Left hindlimb (tissue), 1 donor: ENCODE data around the gene RET.

Experiments
- DNase-seq: peaks from one replicate; pipeline ENCODE4 v3.0.0-alpha.2; 2018

Gene RET

GRCh38 chr10:43109671-43110249 is 32.9 kb downstream of the RET start:
- DNase-seq = no peak

DNA sequence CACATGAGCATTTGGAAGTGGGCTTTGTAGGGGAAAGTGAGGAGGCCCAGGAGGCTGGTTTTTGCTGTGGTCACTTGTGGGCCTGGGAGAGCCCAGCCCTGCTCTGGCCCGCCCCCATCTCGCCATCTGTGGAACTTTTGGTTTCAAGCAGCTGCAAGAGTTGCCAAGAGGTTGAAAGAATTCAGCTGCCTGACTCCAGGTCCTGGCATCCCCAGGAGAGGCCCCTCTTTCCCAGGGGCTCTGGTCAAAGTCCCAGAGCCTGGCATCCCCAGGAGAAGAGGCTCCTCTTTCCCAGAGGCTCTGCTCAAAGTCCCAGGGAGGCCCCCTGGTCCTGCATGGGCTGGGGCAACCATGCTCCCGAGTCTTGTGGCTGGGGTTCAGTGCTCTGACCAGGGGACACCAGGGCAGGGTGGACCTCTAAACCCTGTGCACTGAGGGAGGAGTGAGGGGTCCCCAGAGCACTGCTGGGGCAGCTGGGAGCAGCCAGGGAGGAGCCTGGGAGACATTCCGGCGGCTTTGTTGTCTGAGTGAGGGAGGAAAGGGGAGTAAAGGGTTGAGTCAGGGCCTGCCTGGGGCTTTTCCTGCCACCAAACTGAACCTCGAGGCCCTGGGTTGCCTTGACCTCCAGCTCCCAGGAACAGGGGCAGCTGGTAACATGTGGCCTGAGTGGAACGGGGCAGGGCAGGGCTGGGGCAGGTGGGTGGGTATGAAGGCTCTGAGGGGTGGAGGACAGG is 33.6 kb downstream of the RET start:
- no peak for DNase-seq

DNA sequence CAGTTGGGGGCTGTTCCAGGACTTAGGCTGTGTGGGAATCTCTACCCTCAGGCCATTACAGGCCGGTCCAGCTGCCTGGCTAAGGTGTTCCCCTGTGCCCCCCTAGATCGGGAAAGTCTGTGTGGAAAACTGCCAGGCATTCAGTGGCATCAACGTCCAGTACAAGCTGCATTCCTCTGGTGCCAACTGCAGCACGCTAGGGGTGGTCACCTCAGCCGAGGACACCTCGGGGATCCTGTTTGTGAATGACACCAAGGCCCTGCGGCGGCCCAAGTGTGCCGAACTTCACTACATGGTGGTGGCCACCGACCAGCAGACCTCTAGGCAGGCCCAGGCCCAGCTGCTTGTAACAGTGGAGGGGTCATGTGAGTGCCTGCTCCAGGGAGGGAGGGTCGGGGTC is 34.2 kb downstream of the RET start:
- no peak for DNase-seq

DNA sequence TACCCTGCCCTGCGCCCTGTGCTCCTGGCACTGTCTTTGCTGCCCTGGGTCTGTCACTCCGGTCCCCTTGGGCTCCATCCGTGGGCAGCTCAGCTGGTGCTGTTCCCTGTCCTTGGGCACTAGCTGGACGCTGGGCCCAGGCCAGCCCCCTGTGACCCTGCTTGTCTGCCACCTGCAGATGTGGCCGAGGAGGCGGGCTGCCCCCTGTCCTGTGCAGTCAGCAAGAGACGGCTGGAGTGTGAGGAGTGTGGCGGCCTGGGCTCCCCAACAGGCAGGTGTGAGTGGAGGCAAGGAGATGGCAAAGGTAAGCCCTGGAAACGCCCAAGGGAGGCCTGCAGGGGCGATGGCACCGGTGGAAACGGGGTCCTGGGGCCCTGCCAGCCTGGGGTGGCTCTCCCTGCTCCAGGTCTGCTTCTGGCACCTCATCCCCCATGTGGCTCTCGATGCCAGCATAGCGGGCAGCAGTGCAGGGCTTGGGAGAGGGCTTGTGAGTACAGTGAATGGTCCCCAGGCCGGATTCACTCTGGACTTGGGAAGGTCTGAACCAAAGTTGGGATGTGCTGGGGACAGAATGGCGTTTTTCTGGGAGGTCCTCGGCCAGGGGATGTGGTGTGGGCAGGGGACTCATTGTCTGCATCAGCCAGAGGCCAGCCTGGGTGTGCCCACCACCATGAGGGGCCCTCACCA is 35.2 kb downstream of the RET start:
- DNase-seq = no peak

DNA sequence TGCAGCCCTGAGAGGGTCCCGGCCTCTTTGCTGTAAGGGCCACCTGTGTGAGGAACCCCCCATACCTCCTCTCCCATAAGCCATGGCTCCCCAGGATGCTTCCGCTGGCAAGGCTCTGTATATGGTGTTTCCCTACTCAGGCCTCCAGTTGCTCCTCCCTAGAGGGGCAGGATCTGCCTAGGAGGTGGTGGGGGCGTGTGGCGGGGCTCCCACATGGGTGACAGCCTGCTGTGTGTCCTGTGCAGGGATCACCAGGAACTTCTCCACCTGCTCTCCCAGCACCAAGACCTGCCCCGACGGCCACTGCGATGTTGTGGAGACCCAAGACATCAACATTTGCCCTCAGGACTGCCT is 35.7 kb downstream of the RET start:
- DNase-seq = no peak

DNA sequence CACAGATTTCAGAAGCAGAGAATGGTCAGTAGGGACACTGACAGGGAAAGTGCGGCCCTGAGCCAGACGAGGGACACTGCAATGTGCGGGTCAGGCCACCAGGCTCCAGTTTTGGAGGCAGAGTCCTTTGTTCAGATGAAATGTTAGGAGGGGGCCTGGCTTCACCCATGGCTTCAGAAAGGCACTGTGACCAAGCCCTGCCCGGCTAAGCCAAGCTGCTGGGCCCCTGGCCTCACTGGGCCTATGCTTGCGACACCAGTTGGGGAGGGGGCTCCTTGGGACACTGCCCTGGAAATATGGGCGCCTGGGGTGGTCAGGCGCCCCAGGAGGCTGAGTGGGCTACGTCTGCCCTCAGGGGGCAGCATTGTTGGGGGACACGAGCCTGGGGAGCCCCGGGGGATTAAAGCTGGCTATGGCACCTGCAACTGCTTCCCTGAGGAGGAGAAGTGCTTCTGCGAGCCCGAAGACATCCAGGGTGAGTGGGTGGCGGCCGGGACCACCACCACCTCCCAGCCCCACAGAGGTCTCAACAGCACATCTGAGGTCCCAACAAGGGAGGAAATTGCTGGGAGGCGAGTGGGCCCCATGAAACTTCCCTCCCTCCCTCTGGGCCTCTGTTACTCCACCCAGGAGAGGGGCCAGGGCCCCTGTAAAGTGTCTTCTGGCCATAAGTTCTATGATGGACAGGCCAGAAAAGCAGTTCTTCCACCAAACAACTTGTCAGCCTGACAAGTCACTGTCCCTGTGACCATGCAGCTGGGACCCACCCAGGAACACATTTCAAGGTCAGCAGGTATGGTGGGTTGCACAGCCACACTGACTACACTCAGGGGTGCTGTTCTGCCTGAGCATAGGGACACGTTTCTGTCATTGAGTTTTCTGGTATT is 36.6 kb downstream of the RET start:
- no peak for DNase-seq

DNA sequence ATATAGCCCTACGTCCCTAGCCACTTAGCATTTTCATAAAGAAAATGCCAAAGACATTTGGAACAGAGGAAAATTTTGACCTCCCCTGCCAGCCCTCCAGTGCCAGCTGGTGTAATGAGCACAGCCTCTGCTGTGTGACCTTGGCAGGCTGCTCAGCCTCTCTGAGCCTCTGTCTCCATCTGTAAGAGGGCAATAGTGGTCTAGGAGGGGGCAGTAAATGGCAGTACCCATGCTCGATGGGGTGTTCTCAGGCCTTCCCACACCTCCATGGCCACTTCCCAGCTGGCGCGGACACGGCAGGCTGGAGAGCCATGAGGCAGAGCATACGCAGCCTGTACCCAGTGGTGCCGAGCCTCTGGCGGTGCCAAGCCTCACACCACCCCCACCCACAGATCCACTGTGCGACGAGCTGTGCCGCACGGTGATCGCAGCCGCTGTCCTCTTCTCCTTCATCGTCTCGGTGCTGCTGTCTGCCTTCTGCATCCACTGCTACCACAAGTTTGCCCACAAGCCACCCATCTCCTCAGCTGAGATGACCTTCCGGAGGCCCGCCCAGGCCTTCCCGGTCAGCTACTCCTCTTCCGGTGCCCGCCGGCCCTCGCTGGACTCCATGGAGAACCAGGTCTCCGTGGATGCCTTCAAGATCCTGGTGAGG is 37.3 kb downstream of the RET start:
- DNase-seq = no peak

GRCh38 chr10:43114743-43115611 is 38.1 kb downstream of the RET start:
- no peak for DNase-seq

- DNase-seq = no peak
Observed at GRCh38 chr10:43115881-43116595, 39.2 kb downstream of the RET start.

GRCh38 chr10:43116596-43116995 is 39.7 kb downstream of the RET start:
- no peak for DNase-seq

DNA sequence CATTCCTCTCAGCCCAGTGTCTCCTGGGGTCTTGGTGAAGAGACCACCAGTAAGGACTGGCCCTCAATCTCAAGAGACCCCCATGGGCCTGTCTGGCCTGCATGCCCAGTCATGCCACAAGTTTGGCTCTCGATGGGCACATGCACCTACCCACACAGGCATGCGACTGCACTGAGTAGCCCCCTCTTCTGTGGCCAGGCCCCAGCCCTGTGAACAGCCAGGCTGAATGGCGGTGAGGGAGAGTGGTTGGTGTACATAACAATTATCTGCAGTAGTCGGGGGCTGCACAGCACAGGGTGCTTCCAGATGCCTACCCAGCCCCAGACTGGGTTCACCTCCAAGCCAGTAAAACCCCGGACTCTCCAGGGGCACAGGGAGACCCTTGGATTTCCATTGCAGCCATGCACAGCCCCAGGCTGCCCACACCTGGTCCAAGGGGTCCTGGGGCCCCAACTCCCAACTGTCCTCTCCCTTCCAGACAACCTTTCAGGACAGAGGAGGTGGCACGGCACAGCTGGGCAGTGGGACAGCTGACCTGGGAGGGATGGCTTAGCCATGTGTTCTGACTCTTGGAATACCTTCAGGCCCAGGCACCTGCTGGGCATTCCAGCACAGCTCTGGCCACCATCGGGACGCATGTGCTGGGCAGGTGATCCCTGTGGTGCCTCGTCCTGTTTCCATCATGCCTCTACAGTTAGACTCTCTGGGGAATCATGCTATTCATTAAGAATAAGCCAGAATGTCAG is 40.3 kb downstream of the RET start:
- no peak for DNase-seq

DNA sequence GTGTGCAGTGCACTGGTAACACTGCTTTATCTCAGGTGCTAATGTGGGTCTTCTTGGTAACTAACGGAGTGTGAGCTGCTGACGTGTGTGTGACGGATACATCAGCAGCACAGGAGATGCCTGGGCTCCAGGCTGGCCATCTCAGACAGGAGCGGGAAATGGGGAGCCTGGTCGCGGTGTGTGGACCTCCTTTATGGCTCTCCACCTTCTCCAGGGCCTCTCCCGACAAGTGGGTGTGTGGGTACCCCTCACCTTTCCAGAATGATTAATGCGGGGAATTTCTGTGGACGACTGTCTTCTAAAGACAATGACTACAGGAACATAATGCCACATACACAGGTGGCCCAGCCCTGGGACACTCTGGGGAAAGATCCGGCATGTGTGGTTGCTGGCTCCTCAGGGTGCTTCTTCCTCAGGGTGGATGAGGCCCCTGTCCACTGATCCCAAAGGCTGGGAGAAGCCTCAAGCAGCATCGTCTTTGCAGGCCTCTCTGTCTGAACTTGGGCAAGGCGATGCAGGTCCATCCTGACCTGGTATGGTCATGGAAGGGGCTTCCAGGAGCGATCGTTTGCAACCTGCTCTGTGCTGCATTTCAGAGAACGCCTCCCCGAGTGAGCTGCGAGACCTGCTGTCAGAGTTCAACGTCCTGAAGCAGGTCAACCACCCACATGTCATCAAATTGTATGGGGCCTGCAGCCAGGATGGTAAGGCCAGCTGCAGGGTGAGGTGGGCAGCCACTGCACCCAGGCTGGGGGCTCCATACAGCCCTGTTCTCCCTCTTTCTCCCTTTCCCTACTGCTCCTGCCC is 41.1 kb downstream of the RET start:
- peak; percentile 1 for DNase-seq

- peak; percentile 26 for DNase-seq
Observed at GRCh38 chr10:43118631-43119415, 42.0 kb downstream of the RET start.

GRCh38 chr10:43119416-43120115 is 42.7 kb downstream of the RET start:
- peak; percentile 28 for DNase-seq

GRCh38 chr10:43120116-43120928 is 43.5 kb downstream of the RET start:
- DNase-seq = peak; percentile 20

DNA sequence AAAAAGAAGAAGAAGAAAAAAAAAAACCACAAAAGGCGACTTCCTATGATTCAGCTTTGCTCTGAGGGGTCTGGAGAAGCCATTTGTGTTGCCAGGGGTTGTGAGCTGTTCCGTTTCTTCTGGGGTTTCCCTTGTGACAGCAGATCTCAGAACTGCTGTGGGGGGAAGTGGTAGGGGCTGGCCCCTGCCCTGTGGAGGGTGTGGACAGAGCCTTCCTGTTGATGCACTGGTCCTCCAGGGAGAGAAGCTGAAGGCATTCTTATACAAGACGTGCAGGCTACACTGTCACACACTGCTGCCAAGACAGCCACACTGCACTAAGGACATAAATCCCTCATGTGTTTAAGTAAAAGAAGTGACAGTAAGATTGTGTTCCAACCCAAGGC is 44.1 kb downstream of the RET start:
- DNase-seq = peak; percentile 38

DNA sequence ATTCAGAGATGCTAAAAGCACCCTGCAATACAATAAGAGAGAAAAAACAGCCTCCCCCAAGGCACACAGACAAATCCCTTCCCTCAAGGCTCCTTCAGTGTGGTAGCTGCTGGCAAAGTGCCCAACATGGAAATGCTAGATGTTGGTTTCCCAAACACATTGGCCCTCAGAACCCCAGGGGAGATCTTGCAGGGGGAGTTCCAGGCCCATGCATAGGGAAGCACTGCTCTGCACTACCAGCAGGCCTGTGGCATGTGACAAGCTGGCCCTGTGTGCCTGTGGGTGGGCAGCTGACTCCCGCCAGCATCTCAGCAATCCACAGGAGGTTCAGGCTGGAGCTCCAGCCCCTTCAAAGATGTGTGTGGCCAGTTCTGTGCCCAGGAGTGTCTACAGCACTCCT is 44.6 kb downstream of the RET start:
- peak; percentile 32 for DNase-seq
